D721Med (cell line): ENCODE results near the gene PLEKHO2.

Experiments
- DNase-seq: peaks from one replicate; pipeline ENCODE4 v3.0.0; 2011; ENCODE audit warnings: low spot score; ENCODE audit not compliant: insufficient read length
- FAIRE-seq: peaks from 2 replicates; lab custom pipeline; 2011; peaks lifted over from hg19 to GRCh38; lab: Jason Lieb, UNC
- CTCF ChIP-seq: IDR thresholded peaks from 2 replicates; pipeline ENCODE4 v1.5.1; 2012; ENCODE audit warnings: mild to moderate bottlenecking, control low read depth; ENCODE audit not compliant: insufficient read depth; ENCODE audit errors: missing control alignments

PLEKHO2 gene

DNA sequence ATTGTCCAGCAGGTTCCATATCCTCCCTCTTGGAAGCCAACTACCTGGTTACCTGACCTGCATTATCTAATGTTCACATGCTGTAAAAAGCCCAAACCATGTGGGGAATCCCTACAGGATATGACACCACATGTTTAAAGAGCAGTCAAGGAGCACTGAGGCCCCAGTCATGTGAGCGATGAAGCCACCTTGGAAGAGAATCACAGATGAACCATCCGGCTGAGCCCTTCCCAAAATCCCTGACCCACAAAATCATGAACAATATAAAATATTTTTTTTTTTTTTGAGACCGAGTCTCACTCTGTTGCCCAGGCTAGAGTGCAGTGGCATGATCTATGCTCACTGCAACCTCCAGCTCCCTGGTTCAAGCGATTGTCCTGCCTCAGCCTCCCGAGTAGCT, 59.4 kb downstream of the PLEKHO2 start:
- TF ChIP-seq CTCF, result no peak
- FAIRE-seq, result no peak

DNA sequence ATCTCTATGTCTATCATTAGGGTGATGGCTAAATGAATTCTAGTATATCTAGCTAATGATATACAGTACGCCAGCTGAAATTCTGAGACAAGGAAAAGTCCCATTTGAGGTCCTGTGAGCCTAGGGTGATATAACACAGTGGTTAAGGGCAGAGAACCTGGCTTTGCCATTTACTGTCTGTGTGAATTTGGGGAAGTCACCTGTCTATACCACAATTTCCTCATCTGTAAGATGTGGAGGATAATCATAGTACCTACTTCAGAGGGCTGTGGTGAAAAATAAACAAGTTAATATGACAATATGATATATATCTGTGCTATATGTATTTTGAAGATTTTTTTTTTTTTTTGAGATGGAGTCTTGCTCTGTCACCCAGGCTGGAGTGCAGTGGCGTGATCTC, 60.2 kb downstream of the PLEKHO2 start:
- DNase-seq (no peak), FAIRE-seq (no peak)
- TF ChIP-seq CTCF, result no peak

More for the DNA sequence above, 59.4 kb downstream of the PLEKHO2 start:
- no peak for DNase-seq

DNA sequence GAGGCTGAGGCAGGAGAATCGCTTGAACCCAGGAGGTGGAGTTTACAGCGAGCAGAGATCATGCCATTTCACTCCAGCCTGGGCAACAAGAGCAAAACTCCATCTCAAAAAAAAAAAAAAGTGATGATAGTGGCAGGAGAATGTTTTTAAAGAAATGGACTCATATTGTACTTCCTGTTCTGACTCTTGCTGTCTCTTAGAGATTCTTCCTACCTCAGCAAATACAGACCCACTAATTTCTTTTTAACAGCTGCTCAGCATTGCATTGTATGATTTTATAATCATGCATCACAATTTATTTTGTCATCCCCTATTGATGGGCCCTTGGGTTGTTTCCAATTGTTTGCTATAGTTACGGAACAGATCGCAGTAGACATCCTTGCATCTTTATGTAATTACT, 61.1 kb downstream of the PLEKHO2 start:
- no peak for TF ChIP-seq CTCF
- FAIRE-seq (no peak), DNase-seq (no peak)

DNA sequence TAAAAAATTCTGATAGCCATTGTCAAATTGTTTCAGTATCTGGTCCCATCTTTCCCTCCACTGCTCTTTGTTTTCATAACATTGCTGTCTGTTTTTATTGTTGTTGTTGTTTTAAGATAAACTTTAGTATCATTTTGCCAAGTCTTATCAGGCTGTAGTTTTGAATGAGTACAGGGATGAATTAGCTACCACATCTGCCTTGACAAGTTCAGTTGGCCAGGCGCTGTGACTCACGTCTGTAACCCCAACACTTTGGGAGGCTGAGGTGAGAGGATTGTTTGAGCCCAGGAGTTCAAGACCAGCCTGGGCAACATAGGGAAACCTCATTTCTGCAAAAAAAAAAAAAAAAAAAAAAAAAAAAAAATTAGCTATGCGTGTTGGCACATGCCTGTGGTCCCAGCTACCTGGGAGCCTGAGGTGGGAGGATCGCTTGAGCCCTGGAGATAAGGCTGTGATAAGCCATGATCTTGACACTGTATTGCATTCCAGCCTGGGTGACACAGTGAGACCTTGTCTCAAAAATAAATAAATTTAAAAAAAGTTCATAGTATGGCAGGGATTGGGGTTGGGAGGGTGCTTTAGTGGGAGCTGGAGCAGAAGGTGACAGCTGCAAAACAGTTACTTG, 61.7 kb downstream of the PLEKHO2 start:
- DNase-seq (no peak), FAIRE-seq (no peak)
- no peak for TF ChIP-seq CTCF

DNA sequence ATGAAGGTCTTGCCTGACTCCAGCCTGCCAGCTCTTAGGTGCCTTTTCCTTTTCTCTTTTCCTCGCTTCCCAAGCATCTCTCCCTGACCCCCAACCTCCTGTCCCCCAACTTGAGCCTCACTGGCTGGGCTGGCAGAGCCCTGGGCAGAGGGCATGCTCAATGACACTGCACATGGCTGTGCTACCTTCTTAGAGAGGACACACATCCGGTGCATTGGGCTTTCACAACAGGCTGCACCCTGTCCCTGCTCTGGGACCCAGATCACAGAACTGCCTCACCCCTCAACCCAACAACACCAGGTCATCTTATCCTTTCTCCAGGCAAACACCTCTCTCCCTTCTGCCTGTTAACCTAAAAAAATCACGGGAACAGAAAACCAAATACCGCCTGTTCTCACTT, 62.5 kb downstream of the PLEKHO2 start:
- FAIRE-seq (no peak), DNase-seq (no peak)
- TF ChIP-seq CTCF, result no peak

DNA sequence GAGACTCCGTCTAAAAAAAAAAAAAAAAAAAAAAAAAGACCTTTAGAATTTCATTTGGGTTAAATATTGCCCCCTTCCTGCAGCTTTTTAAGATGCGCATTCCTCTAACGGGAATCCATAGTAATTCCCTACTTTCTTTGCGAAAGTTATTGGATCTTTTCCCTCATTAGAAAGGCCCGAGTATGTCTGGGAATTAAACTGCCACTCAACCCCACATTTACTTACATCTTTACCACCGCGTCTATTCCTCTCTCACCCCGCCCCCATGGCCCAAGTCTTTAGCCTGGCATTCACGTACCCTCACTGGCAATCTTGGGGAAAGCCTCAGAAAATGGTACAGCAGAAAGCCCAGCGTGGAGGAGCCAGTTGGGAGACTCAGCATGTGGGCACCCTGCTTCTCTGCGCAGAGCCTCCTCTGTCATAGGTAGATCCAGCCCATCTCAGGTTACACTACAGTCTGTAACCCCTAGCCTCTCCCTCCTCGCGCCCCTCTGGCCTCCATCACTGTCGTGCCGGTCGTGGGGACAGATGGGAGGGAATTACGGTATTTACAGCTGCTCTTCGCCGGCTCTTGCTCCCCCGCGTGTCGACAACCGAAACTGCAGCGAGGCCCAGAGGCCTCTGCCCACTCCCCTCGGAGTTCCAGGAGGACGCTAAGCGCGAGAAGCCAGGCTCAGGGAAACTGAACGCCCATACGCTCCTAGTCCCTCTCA, 63.6 kb downstream of the PLEKHO2 start:
- DNase-seq (peak; percentile 86), FAIRE-seq (no peak)
- TF ChIP-seq CTCF, result peak; percentile 53

GRCh38 chr15:64905941-64906340, 64.2 kb downstream of the PLEKHO2 start:
- FAIRE-seq (no peak), DNase-seq (no peak)
- TF ChIP-seq CTCF, result no peak
